B cell (primary cell): ENCODE data around the gene PIM1.

Source experiments
- CTCF ChIP-seq: fragments of 200-600 bp; IDR thresholded peaks from one replicate; pipeline ENCODE4 v1.8.0; 2022; ENCODE audit warnings: antibody characterized with exemption, mild to moderate bottlenecking
- EZH2 ChIP-seq: IDR thresholded peaks from 2 replicates; pipeline ENCODE4 v1.6.1; 2012; ENCODE audit warnings: borderline replicate concordance, low read depth, mild to moderate bottlenecking, moderate library complexity, low read length; ENCODE audit not compliant: insufficient read depth, poor library complexity, severe bottlenecking

GRCh38 chr6:37188962-37189510 lies 19.1 kb downstream of the PIM1 start:
- TF ChIP-seq EZH2 (no peak), CTCF (no peak)
